Thyroid gland (tissue), 4 donors: ENCODE measurements around the gene ADARB2.

Experiments used
- CTCF ChIP-seq, 6 experiments: fragments of 200-600 bp in 3 of 6; fragments of 450-650 bp in 3 of 6; sonication (generic) in 3 of 6; IDR thresholded peaks; one replicate each; pipeline ENCODE4 v1.5.1; 2016 to 2019; ENCODE audit warnings: antibody characterized with exemption in 6 of 6, mild to moderate bottlenecking in 2 of 6, inconsistent platforms in 1 of 6, moderate library complexity in 1 of 6
- POLR2A ChIP-seq, 2 donors: fragments of 450-650 bp; IDR thresholded peaks; one replicate each; pipeline ENCODE4 v1.6.1; 2017; ENCODE audit warnings: antibody characterized with exemption in 2 of 2, mild to moderate bottlenecking in 2 of 2, moderate library complexity in 1 of 2

- TF ChIP-seq CTCF (IDR thresholded peaks at IDR 0.05) (no peak), POLR2A (IDR thresholded peaks at IDR 0.05) (no peak)
Measured at GRCh38 chr10:1733720-1734119, 3.6 kb downstream of the ADARB2 start.
